Kidney capillary endothelial cell (primary cell): ENCODE results near the gene JUN.

ENCODE experiments used
- DNase-seq: peaks from one replicate; pipeline ENCODE4 v3.0.0-alpha.2; 2018; ENCODE audit warnings: low spot score

Gene JUN

DNA sequence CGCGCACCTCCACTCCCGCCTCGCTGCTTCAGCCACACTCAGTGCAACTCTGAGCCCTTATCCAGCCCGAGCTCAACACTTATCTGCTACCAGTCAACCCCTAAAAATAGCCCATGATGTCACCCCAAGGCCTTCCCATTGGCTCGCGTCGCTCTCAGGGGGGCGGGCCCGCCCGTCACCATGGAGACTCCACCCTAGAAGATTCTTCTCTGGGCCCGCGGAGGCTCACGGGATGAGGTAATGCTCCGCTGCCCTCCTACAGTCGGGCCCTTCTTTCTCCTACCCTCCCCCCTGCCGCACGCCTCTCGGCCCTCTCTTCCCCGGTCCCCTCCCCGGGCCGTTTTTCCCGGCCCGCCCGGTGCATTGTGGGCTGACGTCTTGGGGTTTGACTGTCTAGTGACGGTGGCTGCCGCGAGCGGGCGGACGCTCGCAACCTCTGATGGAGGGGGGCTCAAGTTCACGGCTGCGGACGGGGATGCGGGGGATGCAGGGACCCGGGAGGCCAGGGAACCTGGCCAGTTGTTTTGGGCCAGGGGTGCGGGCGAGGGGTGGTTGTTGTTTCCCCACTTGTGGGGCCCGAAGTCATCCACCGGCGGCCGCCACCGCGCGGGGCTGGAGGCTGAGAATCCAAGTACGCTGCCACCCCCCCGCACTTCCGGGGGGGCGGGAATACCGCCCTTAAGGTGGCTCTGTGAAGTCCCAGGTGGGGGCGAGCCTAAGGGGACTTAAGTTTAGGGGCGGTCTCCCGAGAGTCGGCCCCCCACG, at the start of gene JUN:
JUN (minus strand) TSS at position 55 of the 765 bp plus-strand sequence. CDS start 977 bp downstream, outside the sequence.
- peak; percentile 100 for DNase-seq

DNA sequence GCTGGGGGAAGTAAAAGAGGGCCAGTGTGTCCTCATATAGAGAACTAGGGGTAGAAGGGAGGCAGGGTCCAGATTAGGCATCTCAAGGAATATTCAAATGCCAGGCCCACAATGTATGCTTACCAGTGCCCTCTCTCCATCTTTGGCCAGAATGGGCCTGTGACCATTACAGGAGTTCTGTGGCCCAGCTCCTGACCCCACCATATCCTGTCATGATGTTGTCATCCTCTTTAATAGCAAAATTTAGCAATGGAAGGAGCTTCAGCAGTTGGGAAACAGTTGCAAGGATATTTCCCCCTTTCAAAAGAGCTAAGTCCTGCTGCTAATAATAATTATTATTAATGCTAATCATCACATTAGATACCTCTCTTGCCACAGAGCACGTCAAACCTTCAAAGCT, 49.3 kb upstream of the JUN start:
- no peak for DNase-seq

DNA sequence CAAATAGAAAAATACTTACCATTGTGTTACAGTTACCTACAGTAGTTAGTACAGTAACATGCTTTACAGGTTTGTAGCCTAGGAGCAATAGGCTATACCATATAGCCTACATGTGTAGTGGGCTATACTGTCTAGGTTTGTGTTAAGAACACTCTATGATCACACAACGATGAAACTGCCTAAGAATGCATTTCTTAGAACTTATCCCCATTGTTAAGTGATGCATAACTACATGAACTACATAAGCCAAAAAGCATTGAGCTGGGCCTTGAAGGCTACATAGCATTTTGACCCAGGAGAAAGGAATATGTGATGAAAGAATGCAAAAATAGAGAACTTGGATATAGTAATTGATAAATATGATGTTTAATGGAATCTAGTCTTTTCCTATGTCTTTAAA, 46.4 kb upstream of the JUN start:
- DNase-seq, result no peak

DNA sequence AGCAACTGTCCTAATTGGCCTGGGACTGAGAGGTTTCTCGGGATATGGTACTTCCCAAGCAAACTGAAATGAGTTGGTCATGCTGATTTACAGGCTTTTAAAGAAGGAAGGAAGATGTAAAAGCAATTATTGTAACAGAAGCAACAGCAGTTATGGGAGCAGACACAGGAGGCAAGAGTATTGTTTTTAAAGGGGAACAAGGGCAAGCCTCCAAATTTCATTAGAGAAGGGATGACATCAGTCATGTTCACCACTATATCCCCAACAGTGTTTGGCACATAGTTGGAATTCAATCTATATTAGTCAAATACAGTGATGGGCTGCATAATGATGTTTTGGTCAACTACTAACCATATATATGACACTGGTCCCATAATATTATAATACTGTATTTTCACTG, 46.0 kb upstream of the JUN start:
- DNase-seq, result no peak

DNA sequence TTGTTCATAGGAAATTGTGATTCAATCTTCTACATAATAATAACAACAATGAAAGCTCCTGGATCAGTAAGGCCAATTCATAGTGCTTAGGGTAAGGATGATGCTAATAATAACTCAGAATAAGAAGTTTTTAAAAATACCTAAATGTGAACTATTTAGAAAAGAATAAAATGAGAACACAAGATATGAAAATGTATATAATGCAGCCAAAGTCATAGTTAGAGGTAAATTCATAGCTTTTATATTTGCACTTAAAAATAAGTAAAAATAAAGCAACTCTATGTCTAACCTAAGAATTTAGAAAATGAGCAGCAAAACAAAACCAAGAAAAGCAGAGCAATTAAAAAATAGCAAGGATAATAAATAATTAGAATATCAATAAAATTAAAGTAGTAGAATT, 43.5 kb upstream of the JUN start:
- DNase-seq, result no peak

DNA sequence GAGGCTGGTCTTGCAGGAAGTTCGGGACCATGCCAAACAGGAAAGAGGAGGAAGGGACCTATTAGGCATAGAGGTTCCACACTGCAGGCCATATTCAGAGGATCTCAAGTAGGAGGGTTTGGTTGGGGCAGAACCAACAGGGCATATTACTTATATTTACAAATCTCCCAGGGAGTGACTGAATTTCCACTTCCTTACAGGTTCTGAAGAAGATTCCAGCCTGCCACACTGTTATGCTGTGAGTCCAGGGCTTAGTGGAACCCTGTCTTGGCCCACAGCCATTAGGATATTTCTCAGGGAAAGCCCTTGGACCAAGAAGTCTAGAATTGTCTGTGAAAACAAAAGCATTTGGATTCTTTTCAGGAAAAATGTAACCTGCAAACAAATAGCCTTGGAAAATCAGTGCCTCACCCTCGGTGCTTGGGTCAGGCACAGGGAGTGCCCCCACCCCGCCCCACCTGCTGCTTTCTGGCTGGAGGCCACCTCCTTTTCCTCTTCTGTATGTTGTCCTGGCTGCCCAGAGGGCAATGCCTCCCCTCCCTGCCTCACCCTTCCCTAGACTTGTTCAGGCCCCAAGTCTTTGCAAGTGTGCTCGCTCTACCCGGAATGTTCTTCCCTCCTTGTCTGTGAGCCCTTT, 41.0 kb upstream of the JUN start:
- no peak for DNase-seq

DNA sequence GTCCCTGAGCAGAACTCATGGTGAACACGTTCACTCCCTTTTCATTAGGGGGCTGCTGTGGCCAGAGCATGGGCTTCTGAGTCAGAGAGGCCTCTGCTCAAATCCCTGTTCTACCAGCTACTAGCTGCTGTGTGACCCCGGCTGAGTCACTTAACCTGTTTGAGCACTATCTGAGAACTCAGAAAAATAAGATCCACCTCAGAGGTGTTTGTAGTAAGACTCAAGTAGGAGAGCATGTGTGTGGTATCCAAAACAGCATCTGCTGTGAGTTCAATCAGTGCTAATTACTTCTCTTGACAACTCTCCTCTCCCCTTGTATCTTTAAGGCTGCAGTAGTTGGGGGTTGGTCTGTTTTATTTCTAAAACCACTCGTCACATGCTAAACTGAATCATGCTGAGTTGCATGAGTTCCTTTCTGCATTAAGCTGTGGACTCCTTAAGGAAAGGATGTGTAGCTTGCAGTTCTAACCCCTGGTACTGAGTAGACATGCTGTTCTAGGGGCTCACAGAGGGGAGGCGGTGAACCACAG, 39.7 kb upstream of the JUN start:
- peak; percentile 68 for DNase-seq

DNA sequence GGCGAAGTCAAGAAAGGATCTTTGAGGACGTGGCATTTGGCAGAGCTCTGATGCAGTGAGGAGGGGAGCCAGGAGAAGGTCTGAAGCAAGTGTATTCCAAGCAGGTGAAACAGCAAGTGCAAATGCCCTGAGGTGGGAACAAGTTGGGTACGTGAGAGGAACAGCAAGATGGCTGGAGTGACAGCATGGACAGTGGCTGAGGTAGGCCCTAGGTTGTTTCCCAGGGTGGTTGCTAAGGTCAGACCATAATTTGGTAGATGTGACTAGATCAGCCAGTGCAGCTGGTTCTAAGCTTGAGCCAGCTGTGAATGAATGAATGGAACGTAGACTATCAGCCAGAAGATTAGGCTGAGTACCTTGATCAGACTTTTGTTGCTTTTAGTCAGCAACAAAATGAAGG, 37.5 kb upstream of the JUN start:
- DNase-seq, result no peak

DNA sequence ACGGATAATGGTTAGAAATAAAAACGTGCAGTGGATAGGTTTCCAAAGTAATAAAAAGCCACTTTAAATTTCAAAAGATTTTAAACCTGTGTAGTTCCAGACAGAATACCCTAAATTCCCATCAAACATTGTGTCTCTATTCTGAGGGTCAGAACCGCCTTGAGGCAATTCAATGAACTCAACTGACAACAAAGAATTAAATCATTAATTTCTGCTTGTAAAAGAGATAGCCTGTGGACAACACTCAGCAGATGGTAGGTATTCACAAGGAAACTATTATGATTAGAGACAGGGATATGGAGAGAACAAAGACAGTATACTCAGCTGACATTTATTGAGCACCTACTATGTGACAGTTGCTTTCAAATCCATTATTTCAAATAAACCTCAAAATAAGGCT, 35.1 kb upstream of the JUN start:
- DNase-seq, result no peak

DNA sequence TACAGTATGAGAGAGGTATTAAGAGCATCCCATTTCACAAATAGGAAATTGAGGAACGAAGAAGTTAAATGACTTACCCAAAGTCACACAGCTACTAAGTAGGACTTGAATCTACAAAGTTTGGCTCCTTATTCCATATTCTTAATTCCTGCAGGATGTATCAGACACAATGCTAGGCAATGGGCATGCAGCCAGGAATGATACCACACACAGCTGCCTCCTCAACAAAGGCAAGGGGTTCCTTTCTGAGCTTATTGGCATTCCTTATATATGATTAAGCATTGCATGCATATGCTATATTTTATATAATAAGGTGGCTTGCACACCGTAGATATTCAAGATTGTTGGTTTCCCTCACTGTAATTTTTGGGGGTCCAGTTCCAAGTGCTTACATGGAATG, 34.2 kb upstream of the JUN start:
- peak; percentile 92 for DNase-seq

DNA sequence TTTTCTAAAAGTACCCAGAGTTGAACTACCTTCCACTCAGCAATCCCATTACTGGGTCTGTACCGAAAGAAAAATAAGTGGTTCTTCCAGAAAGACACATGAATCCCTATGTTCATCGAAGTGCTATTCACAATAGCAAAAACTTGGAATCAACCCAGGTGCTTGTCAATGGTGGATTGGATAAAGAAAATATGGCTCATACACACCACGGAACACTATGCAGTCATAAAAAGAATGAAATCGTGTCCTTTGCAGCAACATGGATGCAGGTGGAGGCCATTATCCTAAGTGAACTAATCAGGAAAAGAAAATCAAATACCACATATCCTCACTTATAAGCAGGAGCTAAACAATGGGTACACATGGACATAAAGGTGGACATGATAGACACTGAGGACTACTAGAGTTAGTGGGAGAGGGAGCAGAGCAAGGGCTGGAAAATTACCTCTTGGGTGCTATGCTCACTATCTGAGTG, 32.9 kb upstream of the JUN start:
- DNase-seq, result no peak

DNA sequence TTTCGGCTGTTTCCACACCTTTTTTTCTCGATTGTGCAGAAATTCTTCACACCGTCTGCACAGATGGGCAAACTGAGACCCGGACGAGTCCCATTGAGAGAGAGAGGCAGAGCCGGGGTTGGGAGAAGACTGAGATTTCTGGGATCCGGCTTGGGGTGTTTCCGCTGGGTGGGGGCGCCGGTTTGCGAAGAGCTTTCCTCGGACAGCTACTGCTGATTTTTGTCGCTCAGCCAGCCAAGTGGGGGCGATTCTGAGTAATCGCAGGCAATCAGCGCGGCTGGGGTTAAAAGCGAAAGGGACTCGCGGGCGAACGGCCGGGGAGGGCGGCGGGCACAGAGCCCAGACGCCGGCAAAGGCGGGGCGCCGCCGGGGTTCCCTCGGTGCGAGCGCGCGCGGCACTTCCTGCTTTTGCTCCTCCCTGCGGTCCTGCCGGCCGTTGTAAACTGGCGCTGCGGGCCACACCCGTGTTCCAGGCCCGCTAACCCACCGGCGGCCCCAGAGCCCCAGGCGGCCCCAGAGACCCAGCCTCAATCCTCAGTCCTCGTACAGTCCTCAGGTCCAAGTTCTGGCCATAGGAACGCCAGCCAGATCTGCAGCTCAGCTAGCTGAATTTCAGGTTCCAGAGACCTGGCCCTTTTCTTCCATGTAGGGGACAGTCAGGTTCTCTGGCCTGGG, 32.4 kb upstream of the JUN start:
- peak; percentile 90 for DNase-seq

DNA sequence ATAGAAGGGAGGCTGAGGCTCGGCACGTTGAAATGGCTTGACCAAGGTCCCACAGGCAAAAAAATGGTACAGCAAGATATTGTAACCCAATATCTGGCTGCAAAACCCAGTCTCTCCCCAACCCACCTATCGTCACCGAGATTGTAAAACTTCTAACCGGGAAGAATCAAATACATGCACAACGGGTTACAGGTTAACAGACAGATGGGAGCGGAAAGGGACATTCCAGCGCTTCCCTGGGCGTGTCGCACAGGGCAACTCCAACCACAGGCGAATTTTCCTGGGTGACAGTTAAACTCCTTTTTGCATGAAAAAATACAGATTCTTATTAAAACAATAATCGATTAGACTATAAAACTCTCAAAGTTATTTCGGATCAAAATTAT, 31.8 kb upstream of the JUN start:
- DNase-seq, result no peak

DNA sequence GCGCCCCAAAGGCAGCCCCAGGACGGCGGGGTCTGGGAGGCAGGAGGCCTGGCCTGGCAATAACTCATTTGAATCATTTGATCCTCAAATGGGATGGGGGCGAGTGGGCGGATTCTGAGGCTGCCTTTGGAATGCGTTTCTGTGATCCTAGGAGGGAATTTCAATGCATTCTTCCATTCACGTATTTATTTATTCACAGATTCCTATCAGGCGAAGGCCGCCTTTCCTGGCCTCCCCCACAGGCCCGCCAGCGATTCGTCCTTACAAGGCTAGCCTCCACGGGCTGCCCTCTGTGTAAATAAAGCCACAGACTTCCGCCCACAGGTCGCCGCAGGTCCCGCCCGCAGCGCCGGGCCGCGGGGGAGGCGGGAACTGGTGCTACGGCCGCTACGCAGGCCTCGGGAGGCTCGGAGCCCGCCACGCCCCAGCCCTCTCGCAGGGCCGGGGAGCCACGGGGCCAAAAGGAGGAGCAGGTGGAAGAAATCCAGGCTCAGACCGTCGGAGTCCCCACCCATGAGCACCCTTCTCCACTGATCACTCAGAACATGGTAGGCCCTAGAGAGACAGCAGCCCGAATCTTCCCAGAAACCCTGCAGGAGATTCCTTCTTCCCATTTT, 31.3 kb upstream of the JUN start:
- peak; percentile 70 for DNase-seq

DNA sequence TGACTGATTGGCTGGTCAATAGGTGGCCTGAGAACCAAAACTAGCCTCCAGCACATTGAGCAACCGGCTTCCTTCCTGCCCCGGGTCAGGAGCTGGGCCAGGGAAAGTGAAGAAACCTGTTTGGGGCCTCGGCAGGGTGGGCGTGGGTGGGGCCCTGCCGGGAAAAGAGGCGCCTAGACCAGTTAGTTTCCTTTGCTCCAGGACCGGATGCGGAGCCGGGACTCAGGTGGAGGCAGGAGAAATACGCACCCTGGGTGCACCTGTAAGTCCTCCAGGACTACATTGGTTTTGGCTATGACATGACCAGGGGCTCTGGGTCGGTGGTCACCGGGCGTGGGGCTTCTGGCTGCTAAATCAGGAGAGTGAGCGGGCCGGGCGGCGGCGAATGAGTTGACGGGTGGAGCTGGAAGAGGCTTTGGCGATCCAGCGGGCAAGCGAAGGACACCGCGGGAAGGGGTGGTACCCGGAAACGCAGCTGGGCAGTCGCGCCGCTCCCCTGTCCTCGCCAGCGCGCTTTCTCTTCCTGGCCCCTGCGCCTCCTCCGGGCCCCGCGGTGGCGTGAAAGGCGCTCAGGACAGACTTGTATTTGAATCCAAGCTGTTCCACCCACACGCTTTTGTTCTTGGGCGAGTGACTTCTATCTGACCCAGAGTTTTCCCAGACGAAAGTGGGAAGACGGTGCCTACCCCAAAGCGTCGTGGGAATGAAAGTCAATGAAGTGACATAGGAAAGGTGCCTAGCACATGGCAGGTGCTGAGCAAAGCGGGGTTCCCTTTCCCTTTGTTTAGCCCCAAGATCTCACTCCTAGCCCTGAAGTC, 30.6 kb upstream of the JUN start:
- peak; percentile 61 for DNase-seq

DNA sequence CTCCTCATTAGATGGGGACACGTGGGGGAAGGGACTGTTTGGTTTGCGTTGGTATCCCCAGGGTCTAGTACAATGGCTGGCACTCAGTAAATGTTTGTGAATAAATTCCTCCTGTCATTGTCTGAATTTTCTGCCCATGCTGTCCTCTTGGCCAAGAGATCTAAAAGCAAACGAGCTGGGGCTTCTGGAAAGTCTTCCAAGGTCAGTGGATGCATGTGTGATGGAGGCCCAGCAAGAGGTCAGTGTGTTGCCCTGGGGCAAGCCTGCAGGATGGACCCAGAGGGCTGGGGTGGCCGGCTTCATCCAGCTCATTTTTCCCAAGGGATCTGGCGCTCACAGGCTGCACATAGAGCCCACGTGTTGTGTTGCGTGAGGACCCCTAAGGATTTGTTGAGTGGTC, 30.0 kb upstream of the JUN start:
- no peak for DNase-seq

DNA sequence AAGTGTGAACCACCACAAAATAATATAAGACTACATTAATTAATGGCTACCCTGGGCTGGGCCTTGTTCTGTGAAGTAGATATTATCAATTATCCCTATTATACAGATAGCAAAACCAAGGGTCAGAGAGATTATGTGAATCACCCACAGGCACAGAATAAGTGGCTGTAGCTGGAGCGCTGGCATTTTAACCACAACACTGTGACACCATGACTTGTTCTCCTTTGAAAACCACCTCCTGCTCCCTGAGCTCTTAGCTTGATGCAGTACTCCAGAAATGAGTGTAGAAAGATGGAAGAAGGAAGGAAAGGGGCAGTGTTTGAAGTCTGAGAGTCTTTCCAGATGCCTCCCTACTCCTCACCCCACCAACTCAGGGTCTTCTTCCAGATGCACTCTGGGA, 29.5 kb upstream of the JUN start:
- no peak for DNase-seq

DNA sequence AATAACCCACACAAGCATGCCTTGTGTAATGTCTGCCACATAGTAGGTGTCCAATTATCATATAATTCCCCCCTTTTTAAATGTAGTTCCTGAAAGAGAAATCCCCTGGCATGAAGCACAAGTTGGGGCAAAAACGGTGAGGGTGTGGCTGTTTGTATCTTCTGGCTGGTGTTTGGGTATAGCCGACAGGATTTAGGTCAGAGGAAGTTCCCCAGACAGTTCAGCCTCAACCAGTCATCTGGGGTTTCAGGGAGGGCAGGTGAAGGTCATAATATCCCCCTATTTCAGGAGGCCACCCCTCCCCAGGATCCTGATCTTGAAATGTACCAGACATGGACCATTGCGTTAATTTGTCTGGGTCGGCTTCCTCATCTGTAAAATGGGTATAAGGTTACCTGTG, 29.1 kb upstream of the JUN start:
- DNase-seq, result no peak

DNA sequence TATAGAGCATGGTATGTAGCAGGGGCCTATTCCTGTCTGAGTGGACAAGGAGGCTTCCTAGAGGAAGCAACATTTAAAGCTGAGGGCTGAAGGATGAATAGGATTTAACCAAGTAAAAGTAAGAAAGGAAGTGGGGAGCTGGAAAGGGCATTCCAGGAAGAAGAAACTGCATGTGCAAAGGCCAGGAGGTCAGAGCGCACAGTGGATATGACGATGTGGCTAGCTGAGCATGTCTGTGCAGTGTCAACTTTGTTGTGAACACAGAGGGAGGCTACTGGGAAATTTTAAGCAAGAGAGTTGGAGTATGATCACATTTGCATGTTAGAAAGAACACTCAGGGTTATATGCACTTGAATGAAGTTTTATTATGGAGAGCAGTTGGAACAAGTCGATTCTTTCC, 28.6 kb upstream of the JUN start:
- peak; percentile 15 for DNase-seq

DNA sequence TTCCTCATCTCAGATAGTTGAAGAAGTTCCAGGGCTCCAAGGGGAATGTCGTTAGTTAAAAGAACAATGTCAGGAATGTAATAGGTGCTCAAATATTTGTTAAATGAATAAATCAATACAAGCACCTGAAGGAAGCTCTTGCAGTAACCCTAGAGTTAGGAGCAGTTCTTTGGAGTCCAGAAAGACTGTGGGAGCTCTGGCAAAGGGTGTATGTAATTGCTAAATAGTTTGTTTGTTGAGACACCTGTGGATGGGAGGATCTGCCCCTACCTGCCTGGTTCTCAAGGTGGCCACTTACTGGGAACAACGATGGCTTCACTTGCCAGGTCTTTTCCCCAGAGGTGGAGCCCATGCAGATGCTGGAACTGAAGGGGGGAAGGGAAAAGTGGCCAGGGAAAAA, 27.5 kb upstream of the JUN start:
- no peak for DNase-seq

DNA sequence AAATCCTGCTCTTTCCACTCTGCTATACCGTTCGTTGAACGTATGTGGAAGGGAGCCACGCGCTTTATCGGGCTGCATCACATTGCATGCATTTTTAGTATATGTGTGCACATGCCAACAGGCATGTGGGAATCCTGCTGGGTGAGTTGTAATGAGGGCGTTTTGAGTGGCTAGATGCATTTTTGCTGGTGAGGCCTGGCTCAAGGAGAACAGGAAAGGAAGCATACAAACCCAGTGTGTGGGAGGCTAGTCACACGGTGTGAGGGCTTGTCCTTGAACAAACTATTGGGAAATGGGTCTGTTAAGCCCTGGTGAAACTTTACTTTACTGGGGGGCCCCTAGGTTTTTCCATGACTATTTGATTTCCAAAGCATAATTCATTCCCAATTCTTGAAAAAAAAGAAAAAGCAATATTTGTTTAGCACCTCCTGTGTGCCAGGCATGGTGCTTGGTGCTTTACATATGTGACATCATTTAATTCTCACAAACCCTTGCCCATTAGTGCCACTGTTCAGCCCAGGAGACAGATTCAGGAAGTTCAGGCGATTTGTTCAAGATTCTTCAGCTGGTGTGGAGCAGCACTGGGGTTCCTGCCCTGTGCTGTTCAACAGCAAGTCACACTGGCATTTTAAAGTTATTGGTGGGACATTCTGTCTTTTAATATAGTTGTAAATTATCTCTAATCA, 25.6 kb upstream of the JUN start:
- no peak for DNase-seq
